SJSA1 (cell line): Measurements from ENCODE around the gene DPH7. TPM values are rescaled to one million over a fixed set of nuclear protein-coding genes. Genes with fewer than 3 reads are reported as not detected.
A peak's percentile ranks its signal among the peaks of the same experiment; 100 is the strongest.
"Not testable (repeated sequence)": the region's sequence is repeated elsewhere in the genome, so short reads cannot be mapped to it uniquely, and the experiment has no call there.

Experiments used
- DNase-seq, 2 experiments: peaks; one replicate each; pipeline ENCODE4 v3.0.0-alpha.2; 2015 to 2020; ENCODE audit warnings: low spot score in 2 of 2, low read depth in 1 of 2
- H3K27ac ChIP-seq: fragments of 250-450 bp; sonication (Bioruptor Pico); 2 replicates; pipeline ENCODE4 v1.5.1; 2020; ENCODE audit warnings: mild to moderate bottlenecking, moderate library complexity
- H3K27me3 ChIP-seq: fragments of 250-450 bp; sonication (Bioruptor Pico); replicated peaks from 2 replicates; pipeline ENCODE4 v1.5.1; 2020; ENCODE audit warnings: mild to moderate bottlenecking, moderate library complexity
- H3K36me3 ChIP-seq: fragments of 250-450 bp; sonication (Bioruptor Pico); 2 replicates; pipeline ENCODE4 v1.5.1; 2020; ENCODE audit warnings: mild to moderate bottlenecking
- H3K4me1 ChIP-seq: fragments of 250-450 bp; sonication (Bioruptor Pico); replicated peaks from 2 replicates; pipeline ENCODE4 v1.6.1; 2021; ENCODE audit warnings: mild to moderate bottlenecking
- H3K4me3 ChIP-seq: fragments of 250-450 bp; sonication (Bioruptor Pico); 2 replicates; pipeline ENCODE4 v1.5.1; 2020; ENCODE audit warnings: mild to moderate bottlenecking
- H3K9me3 ChIP-seq: fragments of 250-450 bp; sonication (Bioruptor Pico); replicated peaks from 2 replicates; pipeline ENCODE4 v1.5.1; 2020; ENCODE audit warnings: mild to moderate bottlenecking
- total RNA-seq: library from RNA; depleted of rRNA; stranded (reverse); fragments of >200 nt; shearing (Covaris generic); gene quantifications from 2 replicates; pipeline ENCODE4 v1.2.3, GENCODE V29; 2014

DPH7 gene
- total RNA-seq, 1 experiment from 2014 or later: 18.7 TPM

DNA sequence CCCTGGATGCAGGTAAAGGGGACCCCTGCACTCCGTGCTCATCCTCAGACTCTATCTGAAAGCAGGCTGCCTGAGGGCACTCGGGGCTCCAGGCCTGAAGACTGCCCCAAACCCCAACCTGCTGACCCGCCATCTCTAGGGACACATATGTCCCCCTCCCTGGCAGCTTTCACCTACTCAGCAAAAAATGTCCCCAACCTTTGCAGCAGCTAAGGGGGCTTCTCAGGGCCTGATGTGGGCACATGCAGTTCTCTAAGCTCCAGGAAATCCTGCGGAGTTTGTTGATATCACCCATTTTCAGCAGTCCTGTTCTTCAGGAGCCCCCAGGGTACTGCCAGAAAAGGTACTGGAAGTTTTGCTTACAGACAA, 2.2 kb upstream of the DPH7 start:
- H3K9me3 ChIP-seq: no peaks in the 10 kb centered on the region
- no peaks in the 10 kb centered on the region for H3K27me3 ChIP-seq
- peaks cover 15% of the 10 kb centered on the region for H3K4me1 ChIP-seq
- H3K4me3 ChIP-seq: no peak overlapping the region
- no peak overlapping the region for H3K27ac ChIP-seq
- no peak for DNase-seq
- peaks cover 63% of the 10 kb centered on the region for H3K36me3 ChIP-seq

DNA sequence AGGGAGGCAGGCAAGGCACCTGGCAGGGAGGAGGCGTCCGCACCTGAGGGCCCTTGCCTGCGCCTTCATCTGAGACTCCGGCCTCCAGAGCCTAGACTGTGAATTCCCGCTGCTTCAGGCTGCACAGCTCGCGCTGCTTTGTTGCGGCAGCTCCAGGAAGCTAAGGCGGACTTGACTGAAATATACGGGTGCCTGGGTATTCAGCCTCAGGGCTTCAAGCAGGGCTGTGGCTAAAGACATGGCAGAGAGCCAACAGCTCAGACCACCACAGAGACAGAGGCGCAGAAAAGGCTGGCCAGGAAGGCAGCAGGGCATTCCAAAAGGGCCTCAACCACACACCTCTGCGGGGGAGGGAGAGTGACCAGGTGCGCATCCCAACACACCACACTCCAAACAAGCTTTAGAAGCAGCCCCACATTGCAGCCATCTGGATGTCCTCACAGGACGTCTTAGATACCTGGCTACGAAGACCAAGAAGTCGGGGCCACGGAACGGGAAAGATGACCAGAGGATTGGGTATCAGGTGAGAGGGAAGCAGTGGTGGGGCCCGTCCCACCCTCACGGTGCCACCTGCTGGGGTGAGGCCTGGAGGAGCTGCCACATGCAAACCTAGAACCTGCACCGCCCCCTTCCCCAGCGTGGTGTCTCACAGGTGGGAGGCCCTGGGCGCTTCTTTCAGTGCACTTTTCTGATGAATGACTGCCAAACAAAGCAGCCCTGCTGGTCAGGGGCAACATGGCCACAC, 1.7 kb upstream of the DPH7 start:
- Histone ChIP-seq H3K4me1 (peaks cover 15% of the 10 kb centered on the region), H3K27me3 (no peaks in the 10 kb centered on the region), H3K27ac (no peak overlapping the region), H3K9me3 (no peaks in the 10 kb centered on the region), H3K36me3 (peaks cover 64% of the 10 kb centered on the region), H3K4me3 (no peak overlapping the region)
- no peak for DNase-seq

DNA sequence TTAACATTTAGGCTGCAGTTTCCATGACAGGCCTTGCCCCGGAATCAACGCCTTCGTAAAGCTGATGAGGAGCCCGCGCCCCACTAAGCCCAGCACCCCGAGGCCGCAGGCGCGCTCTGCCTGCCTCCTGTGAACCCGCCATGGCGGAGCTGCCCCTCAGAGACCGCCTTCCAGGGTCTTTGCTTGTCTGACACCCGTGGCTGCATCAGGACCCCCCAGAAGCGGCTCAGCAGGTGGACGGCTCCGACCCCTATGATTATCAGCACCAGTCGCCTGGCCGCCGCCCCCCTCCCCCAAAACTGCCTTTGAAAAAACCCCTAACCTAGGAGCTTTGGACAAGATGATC, 507 bp upstream of the DPH7 start:
- DNase-seq: no peak
- peaks cover 15% of the 10 kb centered on the region for H3K4me1 ChIP-seq
- no peak overlapping the region for H3K27ac ChIP-seq
- peak overlapping the region; percentile 96 for H3K4me3 ChIP-seq
- peaks cover 62% of the 10 kb centered on the region for H3K36me3 ChIP-seq
- no peaks in the 10 kb centered on the region for H3K27me3 ChIP-seq
- H3K9me3 ChIP-seq: no peaks in the 10 kb centered on the region

DNA sequence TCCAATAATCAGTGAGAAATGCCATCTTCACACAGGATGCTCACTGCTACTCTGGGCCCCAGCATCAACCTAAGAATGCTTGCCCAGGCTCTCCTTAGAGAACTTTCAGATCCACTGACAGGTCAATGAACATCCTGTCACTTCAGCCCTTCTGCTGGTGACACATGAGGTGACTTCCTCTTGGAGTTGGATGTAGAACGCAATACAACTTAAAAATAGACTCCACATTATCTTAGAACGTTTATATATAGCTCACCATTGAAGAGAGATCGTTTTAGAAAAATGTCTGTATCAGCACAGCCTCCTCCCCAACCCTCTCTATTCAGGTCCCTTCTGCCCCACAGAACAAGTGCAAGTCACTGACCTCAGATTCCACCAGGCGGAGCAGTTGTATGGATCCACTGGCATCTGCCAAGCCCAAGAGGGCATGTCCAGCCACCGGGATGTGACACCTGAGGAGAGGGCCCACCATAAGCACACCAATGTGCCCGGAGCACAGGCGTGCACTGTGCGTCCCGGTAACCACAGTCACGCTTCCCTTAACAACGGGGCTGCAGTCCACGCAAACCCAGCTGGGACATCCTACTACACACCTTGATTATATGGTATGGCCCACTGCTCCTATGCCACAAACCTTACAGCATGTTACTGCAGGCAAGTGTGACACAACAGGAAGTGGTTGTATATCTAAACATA, 2.9 kb downstream of the DPH7 start:
- H3K9me3 ChIP-seq: no peaks in the 10 kb centered on the region
- peaks cover 49% of the 10 kb centered on the region for H3K36me3 ChIP-seq
- no peak overlapping the region for H3K27ac ChIP-seq
- no peak overlapping the region for H3K4me3 ChIP-seq
- no peaks in the 10 kb centered on the region for H3K27me3 ChIP-seq
- DNase-seq: no peak
- peaks cover 15% of the 10 kb centered on the region for H3K4me1 ChIP-seq

DNA sequence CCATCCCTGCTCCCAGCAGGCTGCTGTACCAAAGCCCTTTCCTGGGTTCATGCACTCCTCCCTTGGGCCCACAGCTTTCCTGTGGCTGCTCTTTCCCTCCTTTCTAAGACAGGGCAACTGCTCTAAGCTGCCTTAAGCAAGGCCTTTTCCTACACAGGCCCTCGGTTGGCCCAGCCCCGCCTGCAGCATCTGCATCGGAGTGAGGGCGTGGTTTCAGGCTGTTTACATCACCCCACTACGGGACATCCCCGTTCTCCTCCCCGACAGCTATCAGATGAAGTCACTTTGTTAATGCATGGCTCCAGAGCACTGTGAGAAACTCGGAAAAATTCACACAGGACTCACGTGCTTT, 3.4 kb downstream of the DPH7 start:
- Histone ChIP-seq H3K27ac (no peak overlapping the region), H3K4me1 (peaks cover 15% of the 10 kb centered on the region), H3K27me3 (no peaks in the 10 kb centered on the region), H3K36me3 (peaks cover 44% of the 10 kb centered on the region), H3K4me3 (no peak overlapping the region), H3K9me3 (no peaks in the 10 kb centered on the region)
- DNase-seq: no peak

DNA sequence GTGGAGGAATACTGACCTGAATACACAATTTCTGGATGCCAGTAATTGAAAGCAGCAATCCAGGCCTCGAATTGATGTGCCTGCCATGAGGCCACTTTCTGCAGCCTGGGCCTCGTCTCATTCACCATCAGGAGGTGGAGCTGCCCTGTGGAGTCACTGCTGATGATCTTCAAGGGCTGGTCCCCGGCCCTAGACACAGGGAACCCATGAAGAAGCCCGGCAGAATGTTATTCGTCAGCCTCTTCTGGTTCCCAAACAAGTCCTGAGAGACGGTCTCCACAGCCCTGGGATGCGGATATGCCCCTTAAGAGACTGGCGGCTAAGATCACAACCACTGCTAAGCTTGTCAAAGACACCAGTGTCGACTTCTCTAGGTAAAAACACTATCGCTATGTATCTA, 4.5 kb downstream of the DPH7 start:
- Histone ChIP-seq H3K27ac (no peak overlapping the region), H3K9me3 (no peaks in the 10 kb centered on the region), H3K4me3 (no peak overlapping the region), H3K4me1 (peaks cover 14% of the 10 kb centered on the region), H3K27me3 (no peaks in the 10 kb centered on the region), H3K36me3 (peaks cover 40% of the 10 kb centered on the region)
- DNase-seq: no peak

DNA sequence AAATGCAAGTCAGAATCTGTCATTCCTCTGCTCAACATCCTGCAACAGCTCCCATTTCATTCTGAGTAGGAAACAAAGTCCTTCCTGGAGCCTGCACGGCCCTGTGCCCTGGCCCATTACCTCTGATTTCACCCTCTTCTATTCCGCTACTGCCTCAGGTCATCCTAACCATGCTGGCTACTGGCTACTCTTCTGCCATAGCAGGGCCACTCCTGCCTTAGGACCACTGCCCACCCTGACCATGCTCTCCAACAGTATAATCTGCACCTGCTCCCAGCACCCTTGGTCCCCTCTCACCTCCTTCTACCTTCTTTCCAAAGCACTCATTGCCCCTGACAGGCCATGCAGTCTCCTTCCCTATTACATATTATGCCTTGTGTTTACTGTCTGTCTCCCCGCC, 8.2 kb downstream of the DPH7 start:
- no peaks in the 10 kb centered on the region for H3K4me1 ChIP-seq
- H3K9me3 ChIP-seq: no peaks in the 10 kb centered on the region
- H3K27me3 ChIP-seq: no peaks in the 10 kb centered on the region
- no peak overlapping the region for H3K27ac ChIP-seq
- H3K4me3 ChIP-seq: no peak overlapping the region
- no peak for DNase-seq
- H3K36me3 ChIP-seq: peaks cover 21% of the 10 kb centered on the region

DNA sequence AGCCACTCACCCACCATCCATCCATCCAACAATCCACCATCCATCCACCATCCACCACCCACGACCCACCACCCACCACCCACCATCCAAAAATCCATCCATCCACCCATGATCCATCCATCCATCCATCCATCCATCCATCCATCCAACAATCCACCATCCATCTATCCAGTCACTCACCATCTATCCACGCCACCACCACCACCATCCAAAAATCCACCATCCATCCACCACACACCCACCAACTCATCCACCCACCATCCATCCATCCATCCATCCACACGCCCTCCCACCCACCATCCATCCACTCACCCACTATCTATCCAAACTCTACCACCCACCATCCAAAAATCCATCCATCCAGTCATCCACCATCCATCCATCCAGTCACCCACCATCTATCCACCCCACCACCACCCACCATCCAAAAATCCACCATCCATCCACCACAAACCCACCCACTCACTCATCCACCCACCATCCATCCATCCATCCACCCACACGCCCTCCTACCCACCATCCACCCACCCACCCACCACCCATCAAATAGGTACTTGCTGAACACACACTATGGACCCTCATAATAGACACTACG, 9.0 kb downstream of the DPH7 start:
- Histone ChIP-seq H3K27me3 (no peaks in the 10 kb centered on the region), H3K27ac (no peak overlapping the region), H3K4me1 (no peaks in the 10 kb centered on the region), H3K4me3 (no peak overlapping the region), H3K36me3 (peaks cover 17% of the 10 kb centered on the region), H3K9me3 (no peaks in the 10 kb centered on the region)
- no peak for DNase-seq

DNA sequence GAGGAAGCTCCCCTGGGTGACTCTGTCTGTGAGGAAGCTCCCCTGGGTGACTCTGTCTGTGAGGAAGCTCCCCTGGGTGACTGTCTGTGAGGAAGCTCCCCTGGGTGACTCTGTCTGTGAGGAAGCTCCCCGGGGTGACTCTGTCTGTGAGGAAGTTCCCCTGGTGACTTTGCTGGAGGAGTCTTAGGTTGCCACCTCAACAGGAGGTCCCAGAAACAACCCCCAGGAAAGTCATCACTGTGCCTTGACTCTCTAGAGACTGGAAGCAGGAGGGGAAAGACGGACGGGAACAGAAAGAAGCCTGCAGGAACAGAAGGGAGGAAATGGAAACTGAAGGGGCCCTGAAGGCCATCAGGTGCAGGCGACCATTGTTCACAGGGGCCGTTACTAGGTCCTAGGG, 10.3 kb downstream of the DPH7 start:
- H3K4me1 ChIP-seq, DNase-seq, H3K4me3 ChIP-seq, H3K27ac ChIP-seq, H3K27me3 ChIP-seq, H3K9me3 ChIP-seq: not testable (repeated sequence)
- H3K36me3 ChIP-seq: peaks cover 15% of the 10 kb centered on the region

DNA sequence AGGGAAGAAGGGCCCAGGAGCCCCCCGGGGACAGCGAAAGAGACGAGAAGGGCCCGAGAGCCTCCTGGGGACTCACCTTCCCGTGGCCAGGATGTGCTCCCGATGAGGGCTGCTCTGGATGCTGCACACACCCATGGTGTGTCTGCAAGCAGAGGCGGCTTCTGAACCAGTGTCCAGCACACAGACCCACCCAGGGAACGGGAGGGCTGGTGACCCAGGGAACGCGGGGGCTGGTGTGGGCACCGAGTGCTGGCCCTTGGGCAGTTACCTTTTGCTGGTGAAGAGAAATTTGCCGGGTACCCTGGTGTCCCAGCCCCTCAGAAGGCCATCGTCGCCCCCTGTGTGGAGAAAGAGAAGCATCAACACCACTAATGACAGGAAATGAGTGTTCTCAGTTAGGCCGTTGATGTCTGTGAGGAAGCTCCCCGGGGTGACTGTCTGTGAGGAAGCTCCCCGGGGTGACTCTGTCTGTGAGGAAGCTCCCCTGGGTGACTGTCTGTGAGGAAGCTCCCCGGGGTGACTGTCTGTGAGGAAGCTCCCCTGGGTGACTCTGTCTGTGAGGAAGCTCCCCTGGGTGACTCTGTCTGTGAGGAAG, 13.8 kb downstream of the DPH7 start:
- H3K36me3 ChIP-seq: peaks cover 7% of the 10 kb centered on the region; the same call in 1 of the 2 replicates

DNA sequence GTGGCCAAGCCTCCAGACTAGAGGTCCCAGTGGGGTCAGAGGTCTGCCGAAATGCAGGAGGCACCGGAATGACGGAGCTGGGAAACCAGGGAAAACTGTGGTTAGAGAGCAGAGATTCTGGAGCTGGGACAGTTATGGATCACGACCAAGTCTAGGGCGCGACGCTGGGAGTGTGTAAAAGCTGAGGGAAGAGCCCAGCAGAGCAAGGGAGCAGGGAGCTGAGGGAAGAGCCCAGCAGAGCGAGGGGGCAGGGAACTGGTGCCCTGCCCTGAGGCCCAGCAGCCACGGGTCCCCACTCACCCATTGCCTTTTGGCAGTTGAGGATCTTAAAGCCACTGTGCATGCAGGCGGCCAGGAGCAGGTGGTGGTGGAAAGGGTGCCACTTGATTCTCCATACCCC, 14.6 kb downstream of the DPH7 start:
- Histone ChIP-seq H3K27me3 (no peaks in the 10 kb centered on the region), H3K4me1 (no peaks in the 10 kb centered on the region), H3K27ac (no peak overlapping the region), H3K4me3 (no peak overlapping the region), H3K36me3 (peaks cover 10% of the 10 kb centered on the region; the same call in 1 of the 2 replicates), H3K9me3 (no peaks in the 10 kb centered on the region)
- no peak for DNase-seq

More for the DNA sequence above, 13.8 kb downstream of the DPH7 start:
- no peak for DNase-seq
- Histone ChIP-seq H3K27me3 (no peaks in the 10 kb centered on the region), H3K9me3 (no peaks in the 10 kb centered on the region), H3K27ac (no peak overlapping the region), H3K4me1 (no peaks in the 10 kb centered on the region), H3K4me3 (no peak overlapping the region)

DNA sequence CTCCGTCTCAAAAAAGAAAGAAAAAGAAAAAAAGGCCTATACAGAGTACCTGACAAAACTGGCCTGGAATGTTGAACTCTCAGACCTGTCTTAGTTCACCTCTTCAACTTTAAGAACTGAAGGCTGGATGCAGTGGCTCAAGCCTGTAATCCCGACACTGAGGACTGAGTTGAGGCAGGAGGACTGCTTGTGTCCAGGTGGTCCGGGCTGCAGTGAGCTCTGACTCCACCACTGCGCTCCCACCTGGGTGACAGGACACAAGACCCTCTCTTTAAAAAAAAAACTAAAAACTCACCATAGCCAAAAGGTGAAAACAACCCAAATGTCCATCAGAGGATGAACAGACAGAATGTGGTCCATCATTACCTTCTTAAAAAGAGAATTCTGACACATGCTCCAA, 20.6 kb downstream of the DPH7 start:
- peaks cover 45% of the 10 kb centered on the region for H3K36me3 ChIP-seq
- no peaks in the 10 kb centered on the region for H3K27me3 ChIP-seq
- H3K27ac ChIP-seq: no peak overlapping the region
- no peak overlapping the region for H3K4me3 ChIP-seq
- H3K4me1 ChIP-seq: no peaks in the 10 kb centered on the region
- no peak for DNase-seq
- H3K9me3 ChIP-seq: no peaks in the 10 kb centered on the region

DNA sequence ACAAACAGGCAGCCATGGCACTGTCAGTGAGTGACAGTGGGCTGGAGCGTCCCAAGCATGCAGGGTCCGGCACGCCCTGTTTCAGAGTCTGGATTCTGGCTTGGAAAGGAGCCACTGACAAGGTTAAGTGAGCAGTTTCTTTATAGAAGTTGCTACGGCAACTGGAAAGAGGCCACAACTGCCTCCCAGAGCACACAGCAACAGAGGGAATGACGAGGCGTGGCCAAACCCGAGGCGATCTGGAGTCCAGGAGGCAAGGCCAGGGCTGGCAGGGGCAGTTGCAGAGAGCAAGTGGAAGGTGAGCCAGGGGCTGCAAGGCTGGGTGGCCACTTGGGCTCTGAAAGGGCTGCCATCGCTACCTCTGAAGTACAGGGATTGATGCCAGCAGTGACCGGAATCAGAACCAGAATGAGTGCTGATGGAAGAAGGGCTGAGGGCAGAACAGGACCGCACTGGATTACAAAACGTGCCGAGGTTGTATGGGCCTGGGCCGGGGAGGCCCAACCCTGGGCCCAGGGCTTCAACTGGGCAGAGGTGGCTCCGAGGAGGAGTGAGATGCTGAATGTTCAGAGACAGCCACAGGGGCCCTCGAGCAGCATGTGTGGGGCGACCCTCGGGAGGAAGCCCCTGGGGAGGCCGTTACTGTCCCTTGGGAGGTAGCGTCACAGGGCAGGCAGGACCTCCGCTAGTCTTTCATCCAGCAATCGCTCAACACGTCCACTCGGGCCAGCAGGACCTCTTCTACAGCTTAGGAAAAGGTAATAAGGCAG, 22.5 kb downstream of the DPH7 start:
- Histone ChIP-seq H3K4me1 (no peaks in the 10 kb centered on the region; the same call in 1 of the 2 replicates), H3K27me3 (no peaks in the 10 kb centered on the region), H3K9me3 (no peaks in the 10 kb centered on the region), H3K36me3 (peaks cover 58% of the 10 kb centered on the region), H3K27ac (no peak overlapping the region), H3K4me3 (no peak overlapping the region)
- DNase-seq: no peak
